ENCODE data around the gene RHOF. TPM values are rescaled to one million over a fixed set of nuclear protein-coding genes. Genes with fewer than 3 reads are reported as not detected.

The RHOF gene
- total and polyA plus RNA-seq, 9 donors = 3.7 to 37.3 (median 15.8) TPM

GRCh38 chr12:121837680-121838079, 44.2 kb upstream of the RHOF start:
- Histone ChIP-seq H3K9me3 (no peaks in the 10 kb centered on the region), H3K36me3 (no peaks in the 10 kb centered on the region), H3K27ac (no peak overlapping the region), H3K27me3 (no peaks in the 10 kb centered on the region), H3K4me1 (ENCODE audit: insufficient read depth) (peaks cover 1% of the 10 kb centered on the region), H3K4me3 (no peak overlapping the region)
- WGBS, 3 donors = 58 to 72% (median 64%) methylated on average over 4 of the region's 4 CpGs
- no peak for TF ChIP-seq EP300 (IDR thresholded peaks at IDR 0.05)
- TF ChIP-seq CTCF (IDR thresholded peaks at IDR 0.05) = no peak
- no peak for TF ChIP-seq POLR2A (IDR thresholded peaks at IDR 0.05)
- intact Hi-C loops (cut with DNase I) = loop anchor here in 1 of 4 donors (10.0 kb wide), 1 partner anchor 57 kb away; no protein-coding TSS in a partner anchor
- DNase-seq = no peak

DNA sequence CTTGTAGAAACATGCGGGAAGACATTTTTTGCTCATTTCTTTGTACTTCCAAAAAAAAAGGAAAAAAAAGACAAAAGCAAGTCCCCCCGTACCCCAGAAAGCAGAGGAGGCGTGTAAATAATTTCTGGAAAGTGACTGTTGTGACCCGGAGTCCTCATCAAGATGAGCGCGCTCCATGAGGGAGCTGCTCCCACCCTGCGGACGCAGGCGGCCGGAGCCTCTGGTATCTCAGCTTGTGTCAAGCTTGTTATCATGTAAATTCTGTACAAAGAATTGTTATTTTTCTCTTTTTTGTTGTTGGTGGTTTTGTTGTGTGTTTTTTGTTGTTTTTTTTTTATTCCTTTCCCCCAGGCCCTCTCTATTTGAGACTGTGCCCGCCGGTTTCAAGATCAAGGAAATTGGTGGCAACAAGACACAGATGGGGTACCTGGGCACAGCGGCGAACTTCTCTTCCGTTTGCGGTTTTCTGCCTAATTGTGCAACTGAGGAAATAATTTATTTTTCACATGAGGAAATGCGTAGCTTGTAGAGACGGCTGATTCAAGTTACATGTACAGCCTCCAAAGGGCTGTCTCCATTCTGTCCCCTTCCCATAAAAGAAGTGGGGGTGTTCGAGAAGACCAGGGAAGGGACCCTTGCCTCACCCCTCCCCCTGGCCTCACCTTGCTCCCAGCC, 38.2 kb upstream of the RHOF start:
- H3K36me3 ChIP-seq = no peaks in the 10 kb centered on the region
- H3K9me3 ChIP-seq = no peaks in the 10 kb centered on the region
- no peaks in the 10 kb centered on the region for H3K4me1 ChIP-seq (ENCODE audit: insufficient read depth)
- no peak for DNase-seq
- intact Hi-C loops (cut with DNase I) = loop anchor here in 1 of 4 donors (10.0 kb wide), 1 partner anchor 63 kb away; no protein-coding TSS in a partner anchor
- no peaks in the 10 kb centered on the region for H3K27me3 ChIP-seq
- WGBS, 3 donors = 87 to 90% (median 90%) methylated on average over 19 of the region's 19 CpGs
- no peak overlapping the region for H3K4me3 ChIP-seq
- no peak overlapping the region for H3K27ac ChIP-seq
- TF ChIP-seq CTCF (IDR thresholded peaks at IDR 0.05) (no peak), EP300 (IDR thresholded peaks at IDR 0.05) (no peak), POLR2A (IDR thresholded peaks at IDR 0.05) (no peak)

DNA sequence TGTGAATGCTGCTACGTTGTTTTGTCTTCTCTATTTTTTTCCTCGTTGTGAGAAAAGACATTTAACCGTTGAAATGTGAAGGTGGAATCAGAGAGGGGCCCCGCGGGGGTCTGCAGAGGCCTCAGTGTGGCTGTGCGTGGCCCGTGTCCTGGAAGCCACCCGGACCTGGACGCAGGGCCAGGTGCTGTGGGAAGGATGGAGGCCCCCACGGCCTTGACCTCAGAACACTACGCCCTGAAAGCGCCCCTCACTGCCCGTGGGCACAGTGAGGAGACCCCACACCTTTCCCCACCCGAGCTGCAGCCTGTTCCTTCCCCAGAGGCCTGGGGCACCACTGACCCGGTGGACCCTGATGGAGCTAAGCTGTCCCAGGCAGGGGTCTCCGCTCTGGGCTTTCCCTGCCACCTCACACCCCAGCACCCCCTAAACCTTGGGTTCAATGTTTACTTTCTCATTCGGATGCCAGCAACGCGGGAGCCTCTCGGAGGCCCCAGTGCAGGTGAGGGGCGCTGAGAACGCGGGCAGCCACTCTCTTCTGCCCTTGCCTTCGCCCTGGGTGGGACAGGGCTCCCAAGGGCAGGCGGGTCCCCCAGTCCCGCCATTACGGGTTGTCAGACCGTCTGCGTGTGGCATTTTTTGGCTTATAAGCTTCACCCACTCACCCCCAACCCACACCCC, 37.2 kb upstream of the RHOF start:
- Histone ChIP-seq H3K4me1 (ENCODE audit: insufficient read depth) (no peaks in the 10 kb centered on the region), H3K27me3 (no peaks in the 10 kb centered on the region), H3K9me3 (no peaks in the 10 kb centered on the region), H3K27ac (no peak overlapping the region), H3K4me3 (no peak overlapping the region), H3K36me3 (no peaks in the 10 kb centered on the region)
- DNase-seq = no peak
- 81 to 84% (median 83%) methylated on average over 29 of the region's 29 CpGs for WGBS, 3 donors
- intact Hi-C loops (cut with DNase I) = loop anchor here in 1 of 4 donors (10.0 kb wide), 1 partner anchor 64 kb away; no protein-coding TSS in a partner anchor
- TF ChIP-seq CTCF (IDR thresholded peaks at IDR 0.05) (no peak), POLR2A (IDR thresholded peaks at IDR 0.05) (no peak), EP300 (IDR thresholded peaks at IDR 0.05) (no peak)

- Histone ChIP-seq H3K4me3 (no peak overlapping the region), H3K9me3 (no peaks in the 10 kb centered on the region), H3K27ac (no peak overlapping the region), H3K27me3 (no peaks in the 10 kb centered on the region), H3K36me3 (no peaks in the 10 kb centered on the region), H3K4me1 (ENCODE audit: insufficient read depth) (no peaks in the 10 kb centered on the region)
- DNase-seq = no peak
- WGBS, 3 donors = 84 to 88% (median 86%) methylated on average over 23 of the region's 23 CpGs
- no peak for TF ChIP-seq EP300 (IDR thresholded peaks at IDR 0.05)
- no peak for TF ChIP-seq POLR2A (IDR thresholded peaks at IDR 0.05)
- TF ChIP-seq CTCF (IDR thresholded peaks at IDR 0.05) = no peak
- intact Hi-C loops (cut with DNase I) = loop anchor here in 1 of 4 donors (10.0 kb wide), 1 partner anchor 65 kb away; no protein-coding TSS in a partner anchor
Observed at GRCh38 chr12:121830134-121830533, 36.6 kb upstream of the RHOF start.
